HG03565 (cell line): ENCODE data around the gene GALNT5.
"Not testable (repeated sequence)": the region's sequence is repeated elsewhere in the genome, so short reads cannot be mapped to it uniquely, and the experiment has no call there.

Experiments
- ATAC-seq: cut with Tn5 transposase; IDR thresholded peaks from one replicate; pipeline ENCODE4 v1.9.1; 2021; ENCODE audit warnings: mild to moderate bottlenecking, moderate library complexity; ENCODE audit not compliant: unreplicated experiment

The GALNT5 gene, protein sequence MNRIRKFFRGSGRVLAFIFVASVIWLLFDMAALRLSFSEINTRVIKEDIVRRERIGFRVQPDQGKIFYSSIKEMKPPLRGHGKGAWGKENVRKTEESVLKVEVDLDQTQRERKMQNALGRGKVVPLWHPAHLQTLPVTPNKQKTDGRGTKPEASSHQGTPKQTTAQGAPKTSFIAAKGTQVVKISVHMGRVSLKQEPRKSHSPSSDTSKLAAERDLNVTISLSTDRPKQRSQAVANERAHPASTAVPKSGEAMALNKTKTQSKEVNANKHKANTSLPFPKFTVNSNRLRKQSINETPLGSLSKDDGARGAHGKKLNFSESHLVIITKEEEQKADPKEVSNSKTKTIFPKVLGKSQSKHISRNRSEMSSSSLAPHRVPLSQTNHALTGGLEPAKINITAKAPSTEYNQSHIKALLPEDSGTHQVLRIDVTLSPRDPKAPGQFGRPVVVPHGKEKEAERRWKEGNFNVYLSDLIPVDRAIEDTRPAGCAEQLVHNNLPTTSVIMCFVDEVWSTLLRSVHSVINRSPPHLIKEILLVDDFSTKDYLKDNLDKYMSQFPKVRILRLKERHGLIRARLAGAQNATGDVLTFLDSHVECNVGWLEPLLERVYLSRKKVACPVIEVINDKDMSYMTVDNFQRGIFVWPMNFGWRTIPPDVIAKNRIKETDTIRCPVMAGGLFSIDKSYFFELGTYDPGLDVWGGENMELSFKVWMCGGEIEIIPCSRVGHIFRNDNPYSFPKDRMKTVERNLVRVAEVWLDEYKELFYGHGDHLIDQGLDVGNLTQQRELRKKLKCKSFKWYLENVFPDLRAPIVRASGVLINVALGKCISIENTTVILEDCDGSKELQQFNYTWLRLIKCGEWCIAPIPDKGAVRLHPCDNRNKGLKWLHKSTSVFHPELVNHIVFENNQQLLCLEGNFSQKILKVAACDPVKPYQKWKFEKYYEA

DNA sequence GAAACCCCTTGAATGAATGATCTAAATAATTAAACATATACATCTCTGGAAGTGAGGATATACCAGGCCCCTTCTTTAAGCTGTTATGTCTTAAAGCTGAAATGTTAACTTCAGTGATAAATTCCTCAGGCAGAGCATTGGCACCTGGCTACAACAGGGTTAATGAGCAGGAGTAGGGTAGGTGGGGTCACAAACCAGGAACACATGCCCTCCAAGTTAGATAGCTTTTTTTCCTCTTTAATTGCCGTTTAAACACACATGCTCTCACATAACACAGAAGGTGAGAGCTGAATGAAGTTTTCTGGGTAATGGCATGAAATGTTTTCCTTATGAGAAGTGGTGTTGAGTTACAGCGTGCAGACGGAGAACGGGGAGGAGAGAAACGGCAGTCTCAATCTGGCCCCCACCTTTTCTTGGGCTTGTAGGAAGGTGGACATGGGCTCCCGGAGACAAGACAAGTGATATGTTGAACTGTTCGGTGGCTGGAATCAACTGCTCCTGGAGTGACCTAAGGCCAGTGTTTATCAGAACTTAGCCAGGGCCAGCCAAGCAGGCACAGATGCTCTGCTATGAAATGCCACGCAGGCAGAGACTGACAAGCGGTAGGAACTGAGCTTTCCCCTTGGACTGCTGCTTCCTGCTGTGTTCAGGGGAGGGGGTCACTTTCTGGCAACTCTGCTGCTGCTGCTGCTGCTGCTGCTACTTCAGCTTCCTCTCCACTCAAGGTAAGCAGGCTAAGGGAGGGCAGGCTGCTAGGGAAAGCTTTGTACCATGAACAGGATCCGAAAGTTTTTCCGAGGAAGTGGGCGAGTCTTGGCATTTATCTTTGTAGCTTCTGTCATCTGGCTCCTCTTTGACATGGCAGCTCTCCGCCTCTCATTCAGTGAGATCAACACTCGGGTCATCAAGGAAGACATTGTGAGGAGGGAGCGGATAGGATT lies at the start of gene GALNT5:
Gene GALNT5, plus strand, starts transcription at position 394 of the 941 bp plus-strand sequence. Its CDS starts 378 bp downstream, at position 772.
- no peak for ATAC-seq

DNA sequence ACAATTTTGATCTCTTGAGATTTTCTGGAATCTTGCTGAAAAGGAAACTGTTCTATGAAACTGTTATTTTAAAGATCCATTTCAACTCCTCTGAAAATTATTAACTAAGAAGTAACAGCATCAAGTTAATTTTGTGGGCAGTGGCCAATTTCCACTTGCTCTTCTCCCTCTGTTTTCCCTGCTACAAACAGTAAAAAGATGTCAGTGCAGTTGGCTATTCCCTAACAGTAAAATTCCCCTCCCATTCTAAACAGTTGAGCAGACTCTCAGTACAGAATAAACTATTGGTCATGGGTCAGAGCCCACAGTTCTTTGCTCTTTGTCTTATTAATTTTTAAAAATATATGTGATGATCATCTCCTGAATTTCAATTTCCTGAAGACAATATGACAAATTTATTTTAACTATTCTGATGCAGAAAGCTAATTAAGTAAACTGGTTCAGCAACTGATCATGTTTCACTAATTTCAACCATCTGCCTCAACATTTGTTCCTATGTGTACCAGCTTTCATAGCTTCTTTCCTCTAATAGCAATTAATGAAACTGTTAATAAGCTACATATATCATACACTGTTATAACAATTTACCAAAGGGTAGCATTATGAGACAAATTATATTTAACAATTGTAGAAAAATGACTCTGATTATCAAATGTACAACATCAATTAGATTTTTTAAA lies 41.1 kb upstream of the GALNT5 start:
- no peak for ATAC-seq

DNA sequence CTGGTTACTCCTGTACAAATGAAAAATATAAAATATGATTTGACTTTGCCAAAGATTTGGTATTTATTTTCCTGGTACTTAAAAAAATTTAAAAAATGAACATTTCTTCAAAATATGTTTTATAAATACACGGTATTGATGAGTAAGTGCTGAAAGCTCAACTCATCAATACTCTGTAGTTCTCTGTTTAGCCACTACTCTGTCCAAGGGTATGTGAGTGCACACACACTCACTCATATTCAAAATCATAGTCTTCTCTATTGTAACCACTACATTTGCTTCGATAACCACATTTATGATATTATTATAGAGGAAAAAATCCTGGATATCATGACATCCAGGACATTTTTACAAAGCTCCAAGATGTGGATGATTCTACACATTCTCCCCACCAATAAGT lies 40.1 kb upstream of the GALNT5 start:
- ATAC-seq: no peak

DNA sequence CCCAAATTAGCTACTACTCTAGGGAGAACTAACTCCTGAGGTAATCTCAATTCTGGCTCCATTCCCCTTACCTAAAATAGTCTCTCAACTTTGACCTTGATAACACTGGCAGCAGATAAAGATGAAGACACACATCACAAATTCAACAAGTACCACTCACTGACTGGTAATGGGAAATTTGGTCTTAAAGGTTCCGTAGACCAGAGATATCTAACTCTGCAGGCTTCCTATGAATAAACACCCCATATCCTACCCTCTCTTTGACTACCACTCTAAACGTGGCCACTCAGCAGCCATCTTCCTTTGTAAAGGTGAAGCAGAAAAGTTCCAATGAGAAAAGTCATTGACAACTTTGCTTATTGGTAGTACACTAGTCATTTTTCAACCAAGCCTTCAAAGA lies 38.6 kb upstream of the GALNT5 start:
- ATAC-seq: no peak

DNA sequence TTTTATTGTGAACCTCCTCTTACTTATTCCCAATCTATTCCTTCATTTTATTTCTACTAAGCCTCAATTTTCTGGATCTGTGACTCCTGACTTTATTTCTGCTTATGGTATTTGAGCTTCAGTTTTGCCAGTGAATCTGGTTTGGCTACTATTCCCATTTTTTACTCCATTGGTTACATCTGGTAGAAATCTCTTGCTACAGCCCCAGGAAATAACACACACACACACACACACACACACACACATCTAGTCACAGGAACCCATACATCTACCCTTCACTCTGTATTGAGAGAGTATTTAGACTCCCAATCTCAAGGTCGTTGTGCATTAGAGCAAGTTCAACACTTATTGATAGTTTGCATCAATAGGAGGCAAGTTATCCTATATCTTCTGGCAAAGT lies 37.0 kb upstream of the GALNT5 start:
- ATAC-seq: no peak

DNA sequence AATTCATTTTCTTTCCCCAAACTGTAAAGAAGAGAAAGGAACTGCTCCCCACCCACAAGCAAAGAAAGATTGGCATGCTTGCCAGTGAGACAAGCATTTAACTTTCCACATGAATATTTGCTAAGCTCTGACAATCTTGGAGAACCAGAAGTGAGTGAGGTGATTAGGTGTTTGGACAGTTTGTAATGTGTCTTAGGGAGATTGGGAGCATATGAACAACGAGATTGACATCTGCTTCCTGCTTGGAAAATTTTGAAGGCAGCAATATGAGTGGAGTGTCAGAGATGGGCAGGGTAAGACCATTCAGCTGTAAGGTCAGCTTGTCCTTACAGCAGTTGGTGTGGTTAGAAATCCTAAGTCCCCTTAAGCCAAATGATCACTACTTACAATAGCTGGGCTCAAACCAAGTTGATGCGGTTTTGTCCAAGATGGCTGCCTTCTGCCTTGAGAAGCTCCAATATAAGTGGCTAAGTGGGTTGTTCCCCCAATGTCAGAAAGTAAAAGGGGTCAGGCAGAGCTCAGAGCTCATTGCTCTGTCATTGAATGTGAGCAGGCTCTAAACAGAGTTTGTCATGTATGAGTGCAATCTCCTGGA lies 36.0 kb upstream of the GALNT5 start:
- no peak for ATAC-seq

DNA sequence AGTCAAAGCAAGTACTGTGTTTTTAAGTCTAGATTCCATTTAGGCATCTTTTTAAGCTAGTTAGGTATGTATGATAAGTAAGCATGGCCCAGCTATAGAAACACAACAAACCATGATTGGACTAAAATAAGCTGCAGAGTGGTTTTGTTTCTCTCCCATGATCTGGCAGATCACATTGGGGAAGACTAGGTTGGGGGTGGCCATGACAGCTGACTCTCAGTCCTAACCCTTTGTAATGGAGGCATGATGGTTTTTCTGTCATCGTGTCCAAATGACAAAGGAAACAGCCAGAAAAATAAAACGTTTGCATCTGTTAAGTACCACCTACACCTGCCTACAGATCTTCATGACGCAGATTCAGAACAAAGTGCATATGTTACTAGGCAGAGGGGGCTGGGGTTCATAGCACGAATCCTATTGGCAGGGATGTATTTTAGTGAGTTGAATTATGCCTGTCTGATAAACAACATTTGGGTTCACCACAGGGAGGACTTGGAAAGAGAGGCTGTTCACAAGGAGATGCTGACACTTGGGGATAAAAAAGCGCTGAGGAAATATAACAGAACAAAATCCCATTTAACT lies 33.8 kb upstream of the GALNT5 start:
- no peak for ATAC-seq

DNA sequence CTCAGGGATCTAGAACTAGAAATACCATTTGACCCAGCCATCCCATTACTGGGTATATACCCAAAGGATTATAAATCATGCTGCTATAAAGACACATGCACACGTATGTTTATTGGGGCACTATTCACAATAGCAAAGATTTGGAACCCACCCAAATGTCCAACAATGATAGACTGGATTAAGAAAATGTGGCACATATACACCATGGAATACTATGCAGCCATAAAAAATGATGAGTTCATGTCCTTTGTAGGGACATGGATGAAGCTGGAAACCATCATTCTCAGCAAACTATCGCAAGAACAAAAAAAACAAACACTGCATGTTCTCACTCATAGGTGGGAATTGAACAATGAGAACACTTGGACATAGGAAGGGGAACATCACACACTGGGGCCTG lies 33.1 kb upstream of the GALNT5 start:
- not testable (repeated sequence) for ATAC-seq

DNA sequence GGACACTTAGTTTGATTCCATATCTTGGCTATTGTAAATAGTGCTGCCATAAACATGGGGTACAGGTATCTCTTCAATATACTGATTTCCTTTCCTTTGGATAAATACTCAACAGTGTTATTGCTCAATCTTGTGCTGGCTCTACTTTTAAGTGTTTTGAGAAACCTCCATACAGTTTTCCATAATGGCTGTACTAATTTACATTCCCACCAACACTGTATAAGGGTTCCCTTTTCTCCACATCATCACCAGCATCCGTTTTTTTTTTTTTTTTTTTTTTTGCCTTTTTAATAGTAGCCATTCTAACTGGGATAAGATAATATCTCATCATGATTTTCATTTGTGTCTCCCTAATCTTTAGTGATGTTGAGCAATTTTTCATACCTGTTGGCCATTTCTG lies 29.9 kb upstream of the GALNT5 start:
- no peak for ATAC-seq

DNA sequence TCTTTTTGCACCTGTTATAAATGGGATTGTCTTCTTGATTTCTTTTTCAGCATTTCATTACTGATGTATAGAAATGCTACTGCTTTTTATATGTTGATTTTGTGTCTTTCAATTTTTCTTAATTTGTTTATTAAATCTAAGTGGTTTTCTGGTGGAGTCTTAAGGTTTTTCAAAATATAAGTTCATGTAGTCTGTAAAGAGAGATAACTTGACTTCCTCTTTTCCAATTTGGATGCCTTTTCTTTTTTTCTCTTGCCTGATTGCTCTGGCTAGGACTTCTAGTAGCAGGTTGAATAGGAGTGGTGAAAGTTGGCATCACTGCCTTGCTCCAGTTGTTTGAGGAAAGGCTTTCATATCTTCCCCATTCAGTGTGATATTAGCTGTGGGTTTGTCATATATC lies 28.6 kb upstream of the GALNT5 start:
- ATAC-seq: no peak

DNA sequence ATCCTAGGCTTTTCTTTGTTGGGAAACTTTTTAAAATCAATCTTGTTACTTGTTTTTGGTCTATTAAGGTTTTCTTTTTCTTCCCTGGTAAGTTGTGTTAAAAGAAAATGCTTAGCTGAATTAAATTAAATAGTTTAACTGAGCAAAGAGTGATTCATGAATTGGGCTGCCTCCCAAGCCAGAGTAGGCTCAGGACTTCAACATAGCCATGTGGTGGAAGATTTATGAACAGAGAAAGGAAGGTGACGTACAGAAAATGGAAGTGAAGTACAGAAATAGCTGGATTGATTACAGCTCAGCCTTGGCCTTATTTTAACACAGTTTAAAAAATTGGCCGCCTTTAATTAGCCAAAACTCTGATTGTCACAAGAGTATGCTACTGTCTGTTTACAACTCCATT lies 27.9 kb upstream of the GALNT5 start:
- ATAC-seq: no peak

DNA sequence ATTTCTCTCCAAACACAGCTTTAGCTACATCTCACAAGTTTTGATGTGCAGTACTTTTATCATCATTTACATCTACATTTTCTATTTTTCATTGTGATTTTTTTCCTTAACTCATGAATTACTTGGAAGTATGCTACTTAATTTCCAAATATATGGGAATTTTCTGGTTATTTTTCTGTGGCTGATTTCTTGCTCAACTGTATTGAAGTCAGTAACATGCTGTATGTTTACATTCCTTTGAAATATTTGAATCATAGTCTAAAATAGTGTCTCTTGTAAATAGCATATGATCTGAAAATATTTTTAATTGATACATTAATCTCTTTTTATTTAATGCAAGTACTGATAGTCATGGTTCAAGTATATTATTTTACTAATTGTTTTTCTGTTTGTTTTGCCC lies 26.0 kb upstream of the GALNT5 start:
- no peak for ATAC-seq

DNA sequence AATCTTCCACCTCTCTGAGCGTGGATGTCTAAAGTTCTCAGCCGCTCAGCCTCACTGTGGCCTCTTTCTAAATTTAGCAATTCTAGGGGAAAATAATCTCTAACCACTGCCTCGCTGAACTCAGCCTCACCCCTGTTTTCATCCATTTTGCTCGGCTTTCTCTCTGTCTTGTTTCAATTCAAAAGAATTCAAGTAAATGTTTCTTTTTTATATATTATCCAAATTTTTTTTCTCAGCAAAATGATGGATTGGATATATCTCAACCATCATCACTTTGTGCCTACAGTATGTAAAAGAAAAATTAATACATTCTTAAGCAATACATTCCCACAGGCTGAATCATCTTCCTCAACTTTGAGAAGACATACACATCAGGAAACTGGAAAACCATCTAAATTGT lies 24.0 kb upstream of the GALNT5 start:
- no peak for ATAC-seq

DNA sequence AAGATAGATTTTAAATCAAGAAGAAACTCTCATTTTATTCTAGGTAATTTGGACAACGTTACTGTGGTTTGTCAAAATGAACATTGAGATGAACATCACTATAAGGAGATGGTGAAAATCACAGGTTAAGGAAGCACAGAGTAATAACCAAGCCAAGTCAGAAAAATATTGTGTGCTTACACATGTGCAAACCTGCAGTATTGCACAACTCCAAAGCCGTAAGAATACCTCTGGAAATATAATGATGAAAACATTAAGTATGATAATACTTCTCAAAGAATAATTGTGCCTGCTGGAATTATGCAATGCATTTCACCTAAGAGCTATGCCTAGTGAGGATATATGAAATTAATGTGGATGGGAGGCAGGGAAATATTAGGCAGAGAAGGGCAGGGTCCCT lies 21.1 kb upstream of the GALNT5 start:
- no peak for ATAC-seq

DNA sequence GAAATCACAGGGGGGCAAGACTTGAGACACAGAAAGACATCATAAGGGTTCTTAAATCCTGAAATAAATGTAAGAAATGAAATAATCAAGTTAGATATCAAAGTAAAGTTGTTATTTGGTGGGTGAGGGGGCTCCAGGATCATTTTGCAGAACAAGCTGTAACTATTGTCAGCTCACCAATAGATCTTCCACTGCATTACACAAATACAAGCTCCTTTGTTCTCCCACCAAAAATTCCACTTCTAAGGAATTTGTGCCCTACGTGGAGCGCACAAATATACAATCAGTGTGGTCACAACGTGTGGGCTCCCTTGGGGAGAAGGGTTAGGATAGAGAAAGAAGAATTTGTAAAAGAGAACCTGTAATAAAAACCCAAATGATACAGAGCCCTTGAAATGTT lies 19.2 kb upstream of the GALNT5 start:
- ATAC-seq: no peak

DNA sequence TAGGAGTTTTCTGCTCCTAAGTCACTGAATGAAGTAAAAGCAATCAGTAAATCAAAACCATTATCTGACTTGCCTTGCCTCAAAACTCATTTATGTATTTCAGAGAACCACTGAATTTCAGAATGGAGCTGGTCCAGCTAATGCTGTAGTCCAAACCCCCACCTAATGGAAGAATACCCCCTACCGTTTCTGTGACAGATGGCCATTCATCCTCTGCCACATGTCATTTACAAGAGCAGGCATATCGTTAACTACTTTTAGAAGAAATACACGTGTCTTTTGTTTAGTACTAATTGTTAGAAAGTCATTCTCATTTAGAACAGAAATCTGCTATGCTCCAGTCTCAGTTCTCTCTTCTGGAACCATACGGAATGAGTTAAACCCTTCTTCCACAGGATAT lies 12.8 kb upstream of the GALNT5 start:
- no peak for ATAC-seq

DNA sequence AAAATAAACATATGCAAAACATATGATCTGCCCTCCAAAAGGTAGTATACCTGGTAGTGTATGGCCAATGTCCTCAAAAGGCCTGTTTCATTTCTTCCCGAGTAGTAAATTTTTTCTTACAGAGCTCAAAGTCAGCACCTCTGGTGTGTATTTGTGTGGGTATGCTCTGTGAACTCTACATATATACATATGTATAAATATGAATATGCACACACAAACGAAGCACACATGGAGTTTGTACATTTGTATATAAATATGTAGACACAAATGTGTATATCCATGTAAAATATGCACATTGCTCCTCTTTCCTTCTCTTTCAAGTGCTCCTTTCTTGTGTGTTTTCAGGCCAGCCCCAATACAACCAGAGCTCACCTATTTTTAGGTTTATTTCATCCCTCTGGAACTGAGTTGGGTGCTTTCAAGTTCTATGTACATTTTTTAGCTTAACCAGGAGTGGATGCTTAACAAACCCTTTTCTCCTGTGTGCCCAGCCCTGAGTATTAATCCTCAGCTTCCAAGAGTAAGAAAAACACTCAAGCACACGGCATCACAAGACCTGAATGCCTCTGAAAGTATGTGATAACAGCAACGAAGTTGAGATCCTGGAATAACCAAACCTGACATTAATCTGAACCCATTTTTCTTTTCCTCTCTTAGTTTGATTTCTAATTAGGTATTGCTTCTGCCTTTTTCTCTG lies 12.2 kb upstream of the GALNT5 start:
- ATAC-seq: no peak

DNA sequence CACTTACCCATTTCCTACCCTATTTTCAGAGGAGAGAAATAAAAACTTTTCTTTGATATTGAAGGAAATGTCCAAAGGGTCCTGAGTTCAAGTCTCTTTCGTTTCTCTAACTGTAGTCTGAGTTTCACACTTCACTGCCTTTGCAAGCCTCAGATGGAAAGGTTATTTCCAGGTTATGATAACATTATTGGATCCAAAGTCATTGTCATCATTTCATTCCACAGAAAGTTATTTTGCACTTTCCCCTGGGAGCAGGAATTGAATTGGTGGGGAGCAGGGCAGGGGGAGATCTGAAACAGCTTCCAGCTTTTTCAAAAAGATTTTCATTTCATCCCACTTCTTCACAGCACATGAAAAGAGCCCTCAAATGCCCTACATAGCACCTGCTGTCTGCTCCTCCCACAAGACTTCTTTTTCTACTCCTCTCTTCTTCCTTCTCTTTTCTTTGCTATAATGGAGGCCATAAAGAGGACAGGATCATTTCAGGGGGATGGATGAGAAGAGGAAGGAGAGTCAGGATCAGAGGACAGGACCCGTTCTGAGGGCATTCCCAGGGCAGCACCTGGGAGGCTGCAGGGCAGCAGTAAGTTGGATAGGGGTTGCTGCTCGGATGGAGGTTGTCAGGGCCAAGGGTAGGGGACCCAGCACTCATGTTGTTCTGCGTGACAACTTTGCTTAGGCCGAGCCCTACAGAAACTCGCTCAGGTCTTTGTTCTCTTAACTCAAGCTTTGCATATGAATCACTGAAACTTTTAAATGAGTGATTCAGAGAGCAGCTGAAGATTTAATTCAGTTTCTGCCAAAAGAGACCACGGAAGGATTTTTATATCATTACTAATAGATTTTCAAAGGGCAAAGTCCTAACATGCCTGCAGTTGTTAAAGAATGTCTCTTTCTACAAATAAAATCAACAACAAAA lies 11.4 kb upstream of the GALNT5 start:
- peak; percentile 99 for ATAC-seq
